Adrenal gland (tissue), 5 donors: ENCODE measurements around the gene GPR68.

Experiments used
- POLR2A ChIP-seq, 2 donors: fragments of 450-650 bp; IDR thresholded peaks; one replicate each; pipeline ENCODE4 v1.6.1; 2017; ENCODE audit warnings: antibody characterized with exemption in 2 of 2, mild to moderate bottlenecking in 2 of 2, moderate library complexity in 1 of 2
- TF ChIP-seq, protein P1 (sequence below), 6 experiments: fragments of 450-650 bp in 4 of 6; fragments of 200-600 bp in 2 of 6; sonication (generic) in 1 of 6; IDR thresholded peaks; 1 replicate in 5 of 6; 2 replicates in 1 of 6; pipeline versions ENCODE4 v1.5.1 to v1.8.0; 2016 to 2021; ENCODE audit warnings: antibody characterized with exemption in 6 of 6, mild to moderate bottlenecking in 2 of 6, moderate library complexity in 1 of 6
- donor health status: DM: no; HTN: no; CAD: no.

DNA sequence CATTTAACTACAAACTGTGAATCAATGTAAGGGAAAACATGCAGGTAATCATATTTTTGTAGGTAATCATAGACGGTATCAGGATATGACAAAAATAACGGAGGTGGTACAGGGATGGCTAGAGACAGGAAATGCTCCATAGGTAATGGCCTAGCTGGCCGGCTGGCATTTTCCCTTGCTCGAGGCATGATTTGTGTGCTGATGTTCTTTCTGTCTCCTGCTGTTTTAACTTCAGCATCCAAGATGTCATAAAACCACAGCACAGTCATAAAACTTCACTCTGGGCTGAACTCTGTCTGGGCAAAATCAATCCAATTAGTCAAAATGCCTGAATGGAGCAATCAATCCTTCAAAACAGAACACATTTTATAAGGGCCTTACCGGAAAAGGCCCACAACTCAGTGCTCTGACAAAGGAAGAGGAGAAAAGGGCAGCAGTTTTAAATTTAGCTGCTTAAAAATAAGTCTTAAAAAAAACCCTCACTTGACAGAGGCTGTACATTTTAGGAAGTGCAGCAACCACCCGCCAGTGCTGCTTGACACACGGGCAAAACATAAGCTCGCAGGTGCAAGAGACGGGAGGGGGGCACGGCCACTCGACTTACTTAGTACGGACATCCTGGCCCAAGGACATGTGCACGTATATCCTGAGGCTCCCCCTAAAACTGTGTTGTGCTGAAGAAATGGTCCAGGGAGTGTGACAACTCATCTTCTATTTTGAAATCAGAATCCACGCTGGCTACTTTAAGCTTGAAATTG is 40.5 kb upstream of the GPR68 start:
- TF ChIP-seq POLR2A (IDR thresholded peaks at IDR 0.05), result no peak
- TF ChIP-seq, protein P1, sequence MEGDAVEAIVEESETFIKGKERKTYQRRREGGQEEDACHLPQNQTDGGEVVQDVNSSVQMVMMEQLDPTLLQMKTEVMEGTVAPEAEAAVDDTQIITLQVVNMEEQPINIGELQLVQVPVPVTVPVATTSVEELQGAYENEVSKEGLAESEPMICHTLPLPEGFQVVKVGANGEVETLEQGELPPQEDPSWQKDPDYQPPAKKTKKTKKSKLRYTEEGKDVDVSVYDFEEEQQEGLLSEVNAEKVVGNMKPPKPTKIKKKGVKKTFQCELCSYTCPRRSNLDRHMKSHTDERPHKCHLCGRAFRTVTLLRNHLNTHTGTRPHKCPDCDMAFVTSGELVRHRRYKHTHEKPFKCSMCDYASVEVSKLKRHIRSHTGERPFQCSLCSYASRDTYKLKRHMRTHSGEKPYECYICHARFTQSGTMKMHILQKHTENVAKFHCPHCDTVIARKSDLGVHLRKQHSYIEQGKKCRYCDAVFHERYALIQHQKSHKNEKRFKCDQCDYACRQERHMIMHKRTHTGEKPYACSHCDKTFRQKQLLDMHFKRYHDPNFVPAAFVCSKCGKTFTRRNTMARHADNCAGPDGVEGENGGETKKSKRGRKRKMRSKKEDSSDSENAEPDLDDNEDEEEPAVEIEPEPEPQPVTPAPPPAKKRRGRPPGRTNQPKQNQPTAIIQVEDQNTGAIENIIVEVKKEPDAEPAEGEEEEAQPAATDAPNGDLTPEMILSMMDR (IDR thresholded peaks at IDR 0.05), result no peak
